Progenitor cell of endocrine pancreas (in vitro differentiated cells): ENCODE results near the gene CRELD2. TPM values are rescaled to one million over a fixed set of nuclear protein-coding genes. Genes with fewer than 3 reads are reported as not detected.

ENCODE experiments used
- DNase-seq: peaks from one replicate; pipeline ENCODE4 v3.0.0; 2021; ENCODE audit warnings: low spot score; ENCODE audit not compliant: unreplicated experiment
- H3K27ac Mint-ChIP-seq: 2 replicates; pipeline ENCODE4 v1.8.0; 2021; ENCODE audit warnings: mild to moderate bottlenecking, moderate library complexity, mixed read lengths
- H3K27me3 Mint-ChIP-seq: 2 replicates; pipeline ENCODE4 v1.8.0; 2021; ENCODE audit warnings: mixed read lengths
- H3K36me3 Mint-ChIP-seq: 2 replicates; pipeline ENCODE4 v1.8.0; 2022; ENCODE audit warnings: mixed read lengths; ENCODE audit not compliant: insufficient read depth
- H3K4me1 Mint-ChIP-seq: 2 replicates; pipeline ENCODE4 v1.8.0; 2021; ENCODE audit warnings: low read depth, mixed read lengths
- H3K4me3 Mint-ChIP-seq: 2 replicates; pipeline ENCODE4 v1.8.0; 2021; ENCODE audit warnings: low read depth, mild to moderate bottlenecking, moderate library complexity, mixed read lengths
- H3K9me3 Mint-ChIP-seq: 2 replicates; pipeline ENCODE4 v1.8.0; 2021; ENCODE audit warnings: low read depth, mixed read lengths
- total RNA-seq: library from RNA; stranded (reverse); gene quantifications from 2 replicates; pipeline ENCODE4 v1.2.1, GENCODE V29; 2021
- TF ChIP-seq, protein P1 (sequence below): fragments of 200-600 bp; sonication (generic); IDR thresholded peaks from one replicate; pipeline ENCODE4 v1.5.0; 2021; ENCODE audit warnings: antibody characterized with exemption, mild to moderate bottlenecking; ENCODE audit not compliant: unreplicated experiment

CRELD2 gene
- total RNA-seq, 1 donor from 2014 or later, result 42.2 TPM

DNA sequence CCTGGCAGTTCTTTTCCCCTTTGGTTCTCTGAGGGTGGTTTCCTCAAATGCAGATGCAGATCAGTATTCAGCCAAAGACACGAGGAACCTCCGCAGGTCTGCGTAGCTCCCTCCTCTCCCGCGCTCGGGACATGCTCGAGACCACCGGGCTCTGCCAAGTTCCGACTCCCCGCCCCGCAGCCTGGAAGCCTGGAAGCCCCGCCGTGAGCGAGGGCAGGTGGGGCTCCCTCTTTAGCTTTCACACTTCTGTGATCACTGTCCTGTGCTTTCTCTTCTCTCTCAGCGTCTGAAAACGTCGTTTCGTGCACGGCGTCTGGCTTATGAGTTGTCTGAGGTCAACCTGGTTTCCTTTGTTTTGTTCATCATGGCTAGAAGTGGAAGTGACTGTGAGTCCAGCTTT, 38.2 kb upstream of the CRELD2 start:
- Mint-ChIP-seq H3K27me3 (no peaks in the 10 kb centered on the region), H3K36me3 (peaks cover 56% of the 10 kb centered on the region), H3K4me1 (peaks cover 3% of the 10 kb centered on the region), H3K27ac (peak overlapping the region; percentile 80), H3K4me3 (no peak overlapping the region), H3K9me3 (peaks cover 19% of the 10 kb centered on the region)
- TF ChIP-seq, protein P1, sequence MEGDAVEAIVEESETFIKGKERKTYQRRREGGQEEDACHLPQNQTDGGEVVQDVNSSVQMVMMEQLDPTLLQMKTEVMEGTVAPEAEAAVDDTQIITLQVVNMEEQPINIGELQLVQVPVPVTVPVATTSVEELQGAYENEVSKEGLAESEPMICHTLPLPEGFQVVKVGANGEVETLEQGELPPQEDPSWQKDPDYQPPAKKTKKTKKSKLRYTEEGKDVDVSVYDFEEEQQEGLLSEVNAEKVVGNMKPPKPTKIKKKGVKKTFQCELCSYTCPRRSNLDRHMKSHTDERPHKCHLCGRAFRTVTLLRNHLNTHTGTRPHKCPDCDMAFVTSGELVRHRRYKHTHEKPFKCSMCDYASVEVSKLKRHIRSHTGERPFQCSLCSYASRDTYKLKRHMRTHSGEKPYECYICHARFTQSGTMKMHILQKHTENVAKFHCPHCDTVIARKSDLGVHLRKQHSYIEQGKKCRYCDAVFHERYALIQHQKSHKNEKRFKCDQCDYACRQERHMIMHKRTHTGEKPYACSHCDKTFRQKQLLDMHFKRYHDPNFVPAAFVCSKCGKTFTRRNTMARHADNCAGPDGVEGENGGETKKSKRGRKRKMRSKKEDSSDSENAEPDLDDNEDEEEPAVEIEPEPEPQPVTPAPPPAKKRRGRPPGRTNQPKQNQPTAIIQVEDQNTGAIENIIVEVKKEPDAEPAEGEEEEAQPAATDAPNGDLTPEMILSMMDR, result no peak
- DNase-seq, result no peak

DNA sequence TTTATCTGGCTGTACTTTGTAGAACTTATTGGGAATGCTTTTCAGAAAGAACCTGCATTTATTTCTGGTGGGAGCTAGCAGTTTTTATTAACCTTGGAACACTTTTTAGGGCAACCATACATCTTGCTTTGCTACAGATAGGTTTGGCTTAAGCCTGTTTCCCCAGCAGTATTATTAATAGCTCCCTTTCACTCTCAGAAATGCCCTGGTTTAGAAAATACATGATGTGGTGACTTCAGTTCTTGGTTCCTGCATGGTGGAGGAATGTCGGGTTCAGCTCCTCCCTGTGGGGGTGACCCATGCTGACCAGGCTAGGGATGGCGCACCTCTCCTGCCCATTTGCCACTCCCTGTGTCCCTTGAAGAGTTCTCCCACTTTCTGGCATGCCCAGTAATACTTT, 36.6 kb upstream of the CRELD2 start:
- no peaks in the 10 kb centered on the region for H3K4me1 Mint-ChIP-seq
- no peak overlapping the region for H3K4me3 Mint-ChIP-seq
- DNase-seq, result no peak
- no peaks in the 10 kb centered on the region for H3K27me3 Mint-ChIP-seq
- H3K9me3 Mint-ChIP-seq, result peaks cover 9% of the 10 kb centered on the region
- H3K36me3 Mint-ChIP-seq, result peaks cover 59% of the 10 kb centered on the region
- H3K27ac Mint-ChIP-seq, result no peak overlapping the region
- TF ChIP-seq, protein P1, result no peak

DNA sequence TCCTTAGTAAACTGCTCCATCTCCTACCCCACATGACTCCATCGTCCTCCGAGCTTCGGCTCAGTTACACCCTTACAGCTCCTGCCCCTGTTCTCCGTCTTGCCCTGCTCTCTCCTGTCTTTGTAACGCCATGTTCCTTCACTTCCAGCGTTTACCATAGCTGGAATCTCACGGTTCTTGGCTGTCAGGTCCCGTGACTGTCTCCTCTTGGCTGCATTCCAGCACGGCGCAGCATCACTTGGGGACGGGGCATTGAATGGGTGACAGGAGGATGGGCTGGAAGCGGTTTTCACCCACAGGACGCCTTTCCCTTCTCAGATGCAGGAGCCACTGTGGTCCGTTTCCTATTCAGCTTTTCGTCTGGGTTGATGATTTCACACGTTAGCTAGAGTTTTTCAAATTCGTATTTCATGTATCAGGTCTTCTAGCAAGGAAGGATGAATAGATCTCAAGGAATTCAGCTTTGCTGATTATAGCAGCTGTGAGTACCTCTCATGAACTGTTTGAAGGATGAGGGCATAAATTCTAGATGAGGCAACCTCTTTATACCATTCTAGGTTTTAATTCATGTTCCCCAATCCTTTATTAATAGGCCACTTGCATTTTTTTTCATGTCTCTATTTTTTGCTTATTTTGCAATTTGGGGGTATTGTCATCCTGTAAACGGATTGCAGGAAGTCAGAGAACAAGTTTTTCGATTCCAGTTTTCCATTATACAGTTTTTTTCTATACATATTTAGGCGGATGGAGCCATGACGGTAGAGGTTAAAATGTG, 35.7 kb upstream of the CRELD2 start:
- H3K36me3 Mint-ChIP-seq, result peaks cover 65% of the 10 kb centered on the region
- H3K9me3 Mint-ChIP-seq, result peaks cover 7% of the 10 kb centered on the region
- no peak overlapping the region for H3K4me3 Mint-ChIP-seq
- no peaks in the 10 kb centered on the region for H3K27me3 Mint-ChIP-seq
- H3K27ac Mint-ChIP-seq, result no peak overlapping the region
- no peaks in the 10 kb centered on the region for H3K4me1 Mint-ChIP-seq
- no peak for DNase-seq
- TF ChIP-seq, protein P1, result no peak

DNA sequence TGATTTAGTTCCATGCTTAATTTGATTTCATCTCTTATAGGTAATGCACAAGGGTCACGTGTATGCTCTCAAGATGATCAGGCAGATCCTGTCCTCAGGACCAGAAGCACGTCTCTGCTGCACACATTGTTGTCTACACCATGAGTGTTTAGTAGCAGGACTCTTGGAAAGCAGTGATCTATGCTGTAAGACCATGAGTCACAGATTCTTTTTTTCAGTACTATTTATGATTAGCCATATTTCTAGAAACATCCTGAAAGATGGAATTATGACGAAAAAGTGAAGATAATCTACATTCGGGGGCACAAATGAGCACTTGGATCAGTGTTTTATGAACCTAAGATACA, 35.2 kb upstream of the CRELD2 start:
- H3K4me3 Mint-ChIP-seq, result no peak overlapping the region
- no peak overlapping the region for H3K27ac Mint-ChIP-seq
- H3K27me3 Mint-ChIP-seq, result no peaks in the 10 kb centered on the region
- peaks cover 3% of the 10 kb centered on the region for H3K9me3 Mint-ChIP-seq
- H3K4me1 Mint-ChIP-seq, result no peaks in the 10 kb centered on the region
- TF ChIP-seq, protein P1, result no peak
- DNase-seq, result no peak
- peaks cover 65% of the 10 kb centered on the region for H3K36me3 Mint-ChIP-seq

DNA sequence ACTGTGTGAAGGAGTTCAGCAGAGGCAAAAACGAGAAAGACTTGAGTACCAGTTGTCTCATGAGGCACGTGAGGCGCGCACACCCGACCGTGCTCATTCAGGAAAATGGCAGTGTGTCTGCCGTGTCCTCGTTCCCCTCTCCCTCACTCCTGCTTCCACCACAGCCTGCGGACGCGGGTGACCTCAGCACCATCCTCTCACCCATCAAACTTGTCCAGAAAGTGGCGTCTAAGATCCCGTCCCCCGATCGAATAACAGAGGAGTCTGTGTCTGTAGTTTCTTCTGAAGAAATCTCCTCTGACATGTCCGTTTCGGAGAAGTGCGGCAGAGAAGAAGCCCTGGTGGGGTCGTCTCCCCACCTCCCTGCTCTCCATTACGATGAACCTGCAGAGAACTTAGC, 34.4 kb upstream of the CRELD2 start:
- no peaks in the 10 kb centered on the region for H3K4me1 Mint-ChIP-seq
- TF ChIP-seq, protein P1, result no peak
- H3K9me3 Mint-ChIP-seq, result no peaks in the 10 kb centered on the region
- no peaks in the 10 kb centered on the region for H3K27me3 Mint-ChIP-seq
- H3K36me3 Mint-ChIP-seq, result peaks cover 68% of the 10 kb centered on the region
- no peak overlapping the region for H3K4me3 Mint-ChIP-seq
- no peak overlapping the region for H3K27ac Mint-ChIP-seq
- DNase-seq, result no peak
